ENCODE results near the gene TNS1.

DNA sequence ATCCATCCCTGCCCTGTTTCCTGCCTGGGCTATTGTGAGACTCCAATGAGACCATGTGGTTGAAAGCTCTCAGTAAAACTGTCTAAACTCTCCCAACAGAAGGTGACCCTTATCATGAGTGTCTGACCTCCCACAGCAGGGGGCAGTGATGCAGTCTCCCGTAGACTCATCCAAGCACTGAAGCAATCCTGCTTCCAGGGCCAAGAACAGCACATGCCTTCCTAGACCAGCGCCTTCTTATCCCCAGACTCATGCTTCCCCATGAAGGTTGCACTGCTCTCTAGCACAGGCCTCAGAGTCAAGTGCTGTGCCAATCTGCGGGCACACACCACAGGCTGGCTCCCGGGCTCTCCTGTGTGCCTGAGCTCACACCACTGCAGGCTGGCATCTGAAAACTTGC, 112.3 kb downstream of the TNS1 start:
- TF ChIP-seq ZEB2 (IDR thresholded peaks at IDR 0.05), result no peak
- TF ChIP-seq ZFP30 (CRISPR knock-in tag; IDR thresholded peaks at IDR 0.05; ENCODE audit: borderline replicate concordance), result no peak
- TF ChIP-seq, protein P1, sequence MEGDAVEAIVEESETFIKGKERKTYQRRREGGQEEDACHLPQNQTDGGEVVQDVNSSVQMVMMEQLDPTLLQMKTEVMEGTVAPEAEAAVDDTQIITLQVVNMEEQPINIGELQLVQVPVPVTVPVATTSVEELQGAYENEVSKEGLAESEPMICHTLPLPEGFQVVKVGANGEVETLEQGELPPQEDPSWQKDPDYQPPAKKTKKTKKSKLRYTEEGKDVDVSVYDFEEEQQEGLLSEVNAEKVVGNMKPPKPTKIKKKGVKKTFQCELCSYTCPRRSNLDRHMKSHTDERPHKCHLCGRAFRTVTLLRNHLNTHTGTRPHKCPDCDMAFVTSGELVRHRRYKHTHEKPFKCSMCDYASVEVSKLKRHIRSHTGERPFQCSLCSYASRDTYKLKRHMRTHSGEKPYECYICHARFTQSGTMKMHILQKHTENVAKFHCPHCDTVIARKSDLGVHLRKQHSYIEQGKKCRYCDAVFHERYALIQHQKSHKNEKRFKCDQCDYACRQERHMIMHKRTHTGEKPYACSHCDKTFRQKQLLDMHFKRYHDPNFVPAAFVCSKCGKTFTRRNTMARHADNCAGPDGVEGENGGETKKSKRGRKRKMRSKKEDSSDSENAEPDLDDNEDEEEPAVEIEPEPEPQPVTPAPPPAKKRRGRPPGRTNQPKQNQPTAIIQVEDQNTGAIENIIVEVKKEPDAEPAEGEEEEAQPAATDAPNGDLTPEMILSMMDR (IDR thresholded peaks at IDR 0.05 in 2 of 3, conservative IDR thresholded peaks at IDR 0.05 in 1 of 3; ENCODE audit: insufficient read depth in 2 of 3, low read depth in 1 of 3, low read length in 3 of 3), result peak in 2 of 3 experiments; percentile 21 to 33; a peak in 3 of 6 replicates
- TF ChIP-seq, protein P2, sequence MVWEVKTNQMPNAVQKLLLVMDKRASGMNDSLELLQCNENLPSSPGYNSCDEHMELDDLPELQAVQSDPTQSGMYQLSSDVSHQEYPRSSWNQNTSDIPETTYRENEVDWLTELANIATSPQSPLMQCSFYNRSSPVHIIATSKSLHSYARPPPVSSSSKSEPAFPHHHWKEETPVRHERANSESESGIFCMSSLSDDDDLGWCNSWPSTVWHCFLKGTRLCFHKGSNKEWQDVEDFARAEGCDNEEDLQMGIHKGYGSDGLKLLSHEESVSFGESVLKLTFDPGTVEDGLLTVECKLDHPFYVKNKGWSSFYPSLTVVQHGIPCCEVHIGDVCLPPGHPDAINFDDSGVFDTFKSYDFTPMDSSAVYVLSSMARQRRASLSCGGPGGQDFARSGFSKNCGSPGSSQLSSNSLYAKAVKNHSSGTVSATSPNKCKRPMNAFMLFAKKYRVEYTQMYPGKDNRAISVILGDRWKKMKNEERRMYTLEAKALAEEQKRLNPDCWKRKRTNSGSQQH (CRISPR knock-in tag; IDR thresholded peaks at IDR 0.05), result no peak

All from K562 (cell line).